Measurements from ENCODE around the gene UBE2J2.

Gene UBE2J2

DNA sequence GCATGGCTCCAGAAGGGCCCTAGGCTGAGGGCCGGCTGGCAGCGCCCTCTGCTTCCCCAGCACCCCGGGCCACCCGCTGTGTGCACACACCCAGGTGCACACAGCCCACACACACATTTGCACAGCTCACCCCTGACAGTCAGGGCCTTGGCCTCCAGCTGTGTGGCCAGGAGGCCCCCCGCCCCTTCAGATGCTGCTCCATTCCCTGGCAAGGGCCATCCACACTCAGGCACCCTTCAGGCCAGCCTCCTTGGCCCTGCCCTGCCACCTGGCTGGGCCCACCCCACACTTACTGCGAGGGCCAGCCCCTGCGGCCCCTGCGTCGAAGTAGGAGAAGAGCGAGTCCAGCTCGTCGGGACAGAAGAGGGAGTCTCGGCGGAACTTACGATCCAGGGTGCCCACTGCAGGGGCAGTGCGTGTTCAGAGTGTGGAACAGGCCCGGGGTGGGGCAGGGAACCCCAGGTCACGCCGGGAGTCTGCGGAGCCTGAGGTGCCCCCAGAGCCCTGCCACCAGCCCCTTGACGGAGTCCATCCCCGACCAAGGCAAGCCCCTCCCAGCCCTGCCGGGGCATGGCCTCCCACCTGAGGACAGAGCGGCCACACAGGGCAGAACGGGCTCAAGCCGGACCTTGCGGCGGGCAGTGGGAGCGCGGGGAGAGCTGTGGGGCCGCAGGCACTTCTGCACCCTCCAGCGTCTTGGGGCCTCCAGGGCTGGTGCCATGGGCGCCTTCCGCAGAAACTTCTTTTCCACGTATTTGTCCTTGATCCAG, 21.7 kb upstream of the UBE2J2 start:
- no peak for DNase-seq (ENCODE audit: low read depth)

DNA sequence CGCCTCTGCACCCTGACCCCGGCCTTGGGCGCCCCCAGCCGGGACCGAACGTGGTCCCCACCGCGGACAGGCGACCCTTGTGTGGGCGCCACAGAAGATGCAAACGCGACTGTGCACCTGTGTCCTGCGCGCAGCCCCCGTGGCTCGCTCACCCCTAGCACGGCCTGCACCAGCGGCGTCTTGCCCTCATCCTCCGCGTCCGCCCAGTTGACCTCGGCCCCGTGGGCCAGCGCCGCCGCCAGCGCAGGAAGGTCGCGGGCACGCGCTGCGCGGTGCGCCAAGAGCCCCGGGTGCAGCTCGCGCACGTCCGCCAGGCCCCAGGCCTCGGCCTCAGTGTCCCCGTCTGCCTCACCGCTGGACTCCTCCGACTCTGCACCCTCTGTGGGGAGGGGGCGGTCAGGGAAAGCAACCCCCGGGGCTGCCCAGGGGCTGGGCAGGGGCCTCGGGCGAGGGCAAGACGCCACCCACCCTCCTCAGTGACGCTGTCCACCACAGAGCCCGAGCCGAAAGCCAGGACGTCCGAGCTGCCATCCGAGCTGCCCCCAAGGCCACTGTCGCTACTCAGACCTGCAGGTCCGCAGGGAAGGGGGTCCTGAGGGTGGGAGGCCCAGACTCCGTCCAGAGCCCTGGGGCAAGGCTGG, 20.7 kb upstream of the UBE2J2 start:
- no peak for DNase-seq (ENCODE audit: low read depth)

DNA sequence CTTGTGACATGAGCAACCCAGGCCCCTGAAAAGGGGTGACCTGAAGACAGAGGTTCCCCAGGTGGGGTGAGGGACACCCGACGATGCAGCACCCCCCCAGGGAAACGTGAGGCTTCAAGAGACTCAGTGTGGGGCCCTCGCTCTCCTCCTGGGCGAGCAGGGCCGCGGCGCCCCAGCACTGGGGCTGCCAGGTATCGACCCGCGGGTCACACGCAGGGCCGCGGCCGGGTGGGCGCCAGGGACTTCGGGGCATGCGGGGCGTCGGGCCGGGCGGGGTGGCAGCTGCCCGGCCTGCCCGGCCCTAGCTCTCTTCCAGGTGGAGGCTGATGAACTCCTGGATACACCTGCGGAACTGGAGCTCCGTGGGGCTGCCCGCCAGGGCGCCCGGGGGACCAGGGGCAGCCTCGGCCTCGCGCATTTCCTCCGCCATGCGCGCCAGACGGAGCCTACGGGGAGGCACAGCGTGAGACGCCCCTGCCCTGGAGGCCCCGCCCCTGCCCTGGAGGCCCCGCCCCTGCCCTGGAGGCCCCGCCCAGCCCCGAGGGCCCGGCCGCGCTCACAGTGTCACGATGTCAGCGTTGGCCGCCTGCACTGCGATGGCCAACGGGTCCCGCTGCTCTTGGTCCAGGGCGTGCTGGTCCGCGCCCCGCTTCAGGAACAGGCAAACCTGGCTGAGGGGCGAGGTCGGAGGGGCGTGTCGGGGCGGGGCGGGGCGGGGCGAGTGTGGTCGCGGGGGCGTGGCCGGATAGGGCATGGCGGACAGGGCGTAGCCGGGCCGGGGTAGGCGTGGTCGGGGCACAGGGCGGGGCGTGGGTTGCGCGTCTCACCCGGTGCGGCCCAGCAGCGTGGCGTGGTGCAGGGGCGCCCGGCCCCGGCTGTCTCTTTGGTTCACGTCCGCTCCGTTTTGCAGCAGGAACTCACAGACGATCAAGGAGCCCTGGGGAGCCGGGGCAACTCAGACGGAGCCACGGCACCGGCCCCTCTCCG, 19.9 kb upstream of the UBE2J2 start:
- no peak for DNase-seq (ENCODE audit: low read depth)

DNA sequence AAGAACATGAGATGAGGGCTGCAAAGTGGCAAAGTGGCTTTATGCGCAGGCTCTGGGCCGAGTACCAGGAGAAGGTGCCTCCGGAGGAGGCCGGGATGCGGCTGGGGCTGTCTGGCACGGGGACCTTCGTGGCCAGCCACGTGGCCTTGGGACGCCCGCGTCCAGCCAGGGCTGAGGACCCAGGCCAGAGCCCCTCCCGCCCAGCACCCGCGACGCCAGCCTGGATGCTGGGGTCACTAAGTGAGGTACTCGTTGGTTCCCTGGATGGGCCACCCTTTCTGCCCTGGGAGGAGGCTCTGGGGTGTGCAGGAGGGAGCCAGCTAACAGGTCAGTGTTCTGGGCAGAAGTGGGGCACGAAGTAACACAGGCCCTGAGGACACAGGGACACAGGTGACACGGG, 19.2 kb upstream of the UBE2J2 start:
- no peak for DNase-seq (ENCODE audit: low read depth)

DNA sequence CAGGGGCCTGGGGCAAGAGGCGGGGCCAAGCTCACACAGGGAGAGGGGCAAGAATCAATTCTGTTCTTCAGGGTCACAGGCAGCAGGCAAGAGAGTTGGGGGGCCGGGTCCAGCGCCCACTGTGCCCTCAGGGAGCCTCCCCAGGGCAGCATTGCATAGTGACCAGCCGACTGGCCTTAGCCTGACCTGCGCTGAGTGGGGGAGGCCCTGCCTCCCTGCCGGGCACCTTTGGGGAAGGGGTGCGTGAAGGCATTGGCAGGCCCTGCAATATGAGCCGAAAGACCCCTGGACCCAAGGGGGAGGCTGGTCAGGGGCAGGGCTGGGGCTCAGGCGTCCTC, 18.8 kb upstream of the UBE2J2 start:
- DNase-seq (ENCODE audit: low read depth), result no peak

DNA sequence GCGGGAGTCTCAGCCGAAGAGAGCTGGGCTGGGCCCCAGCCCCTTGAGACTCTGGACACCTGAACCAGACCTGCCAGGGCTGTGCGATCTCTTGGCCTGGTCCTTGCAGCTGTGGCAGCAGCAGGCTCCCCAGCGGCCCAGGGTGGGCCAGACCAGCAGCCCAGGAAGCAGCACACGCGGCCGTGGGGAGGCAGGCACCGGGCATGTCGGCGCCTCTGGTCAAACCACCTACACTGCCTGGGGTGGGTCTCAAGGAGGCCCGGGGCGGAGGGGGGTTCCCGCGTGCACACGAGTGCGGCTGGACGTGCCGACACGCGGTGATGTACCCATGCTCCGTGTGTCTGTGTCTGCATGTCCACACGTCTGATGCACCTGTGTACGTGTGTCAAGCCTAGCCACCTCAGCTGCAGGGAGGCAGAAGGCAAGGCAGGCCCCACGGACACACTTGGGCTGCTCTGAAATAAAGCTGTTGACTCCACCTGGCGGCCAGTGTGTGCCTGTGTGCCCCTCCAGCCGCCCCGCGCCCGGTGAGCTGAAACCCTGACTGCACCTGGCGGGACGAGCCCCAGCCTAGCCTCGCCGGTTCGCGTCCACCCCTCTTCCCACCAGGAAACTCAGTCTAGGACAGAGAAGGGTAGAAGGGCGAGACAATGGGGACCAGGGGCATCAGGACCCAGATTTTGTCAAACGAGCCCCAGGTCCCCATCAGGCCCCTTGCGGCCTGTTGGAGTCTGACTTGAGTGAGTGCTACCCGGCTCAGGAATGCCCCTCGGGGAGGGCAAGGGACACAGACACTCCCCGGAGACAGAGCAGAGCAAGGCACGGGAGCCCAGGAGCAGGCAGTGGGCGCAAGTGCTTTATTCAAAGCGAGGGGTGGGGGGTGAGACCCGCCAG, 18.1 kb upstream of the UBE2J2 start:
- DNase-seq (ENCODE audit: low read depth), result no peak

DNA sequence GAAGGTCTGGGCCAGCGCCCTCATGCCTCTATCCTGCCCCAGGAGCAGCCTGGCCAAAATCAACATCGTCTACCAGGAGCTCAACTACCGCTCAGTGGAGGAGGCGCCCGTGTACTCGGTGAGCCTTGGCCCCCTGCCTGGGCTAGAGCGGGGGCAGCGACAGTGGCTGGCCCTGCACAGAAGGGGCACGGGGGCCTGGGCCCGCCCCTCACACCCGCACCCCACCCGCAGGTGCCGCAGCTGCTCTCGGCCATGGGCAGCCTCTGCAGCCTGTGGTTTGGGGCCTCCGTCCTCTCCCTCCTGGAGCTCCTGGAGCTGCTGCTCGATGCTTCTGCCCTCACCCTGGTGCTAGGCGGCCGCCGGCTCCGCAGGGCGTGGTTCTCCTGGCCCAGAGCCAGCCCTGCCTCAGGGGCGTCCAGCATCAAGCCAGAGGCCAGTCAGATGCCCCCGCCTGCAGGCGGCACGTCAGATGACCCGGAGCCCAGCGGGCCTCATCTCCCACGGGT, 17.4 kb upstream of the UBE2J2 start:
- no peak for DNase-seq (ENCODE audit: low read depth)

DNA sequence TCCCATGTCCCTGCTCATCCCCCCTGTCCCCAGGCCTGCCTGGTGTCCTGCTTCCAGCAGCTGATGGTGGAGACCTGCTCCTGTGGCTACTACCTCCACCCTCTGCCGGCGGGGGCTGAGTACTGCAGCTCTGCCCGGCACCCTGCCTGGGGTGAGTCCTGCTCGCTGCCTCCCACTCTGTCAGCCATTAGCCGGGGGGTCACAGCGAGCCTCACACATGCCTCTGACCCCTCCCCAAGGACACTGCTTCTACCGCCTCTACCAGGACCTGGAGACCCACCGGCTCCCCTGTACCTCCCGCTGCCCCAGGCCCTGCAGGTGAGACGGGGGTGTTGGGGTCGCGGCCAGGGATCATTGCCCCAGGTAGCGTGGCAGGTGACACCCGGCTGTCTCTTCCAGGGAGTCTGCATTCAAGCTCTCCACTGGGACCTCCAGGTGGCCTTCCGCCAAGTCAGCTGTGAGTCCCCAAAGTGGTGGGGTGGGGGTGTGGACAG, 16.6 kb upstream of the UBE2J2 start:
- no peak for DNase-seq (ENCODE audit: low read depth)

DNA sequence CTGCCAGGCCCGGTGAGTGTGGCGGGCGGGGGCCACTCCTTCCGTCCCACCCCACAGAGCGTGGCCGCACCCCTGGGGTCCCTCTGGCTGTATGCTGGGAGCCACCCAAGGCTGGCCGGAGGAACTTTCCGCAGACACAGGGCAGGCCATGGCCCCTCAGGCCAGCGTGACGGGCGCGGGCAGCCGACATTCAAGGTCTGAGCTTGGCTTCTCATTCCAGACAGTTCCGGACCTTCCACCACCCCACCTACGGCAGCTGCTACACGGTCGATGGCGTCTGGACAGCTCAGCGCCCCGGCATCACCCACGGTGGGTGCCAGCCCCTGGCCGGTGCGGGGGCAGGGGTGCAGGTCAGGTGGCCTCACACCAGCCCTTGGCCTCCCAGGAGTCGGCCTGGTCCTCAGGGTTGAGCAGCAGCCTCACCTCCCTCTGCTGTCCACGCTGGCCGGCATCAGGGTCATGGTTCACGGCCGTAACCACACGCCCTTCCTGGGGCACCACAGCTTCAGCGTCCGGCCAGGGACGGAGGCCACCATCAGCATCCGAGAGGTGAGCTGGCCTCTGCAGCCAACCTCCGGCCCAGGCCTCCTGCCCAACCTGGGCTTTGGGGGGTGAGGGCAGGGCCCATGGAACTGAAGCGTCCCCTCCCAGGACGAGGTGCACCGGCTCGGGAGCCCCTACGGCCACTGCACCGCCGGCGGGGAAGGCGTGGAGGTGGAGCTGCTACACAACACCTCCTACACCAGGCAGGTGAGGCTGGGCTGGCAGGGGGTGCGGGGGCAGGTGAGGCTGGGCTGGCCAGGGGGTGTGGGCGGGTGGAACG, 13.8 kb upstream of the UBE2J2 start:
- DNase-seq (ENCODE audit: low read depth), result no peak

DNA sequence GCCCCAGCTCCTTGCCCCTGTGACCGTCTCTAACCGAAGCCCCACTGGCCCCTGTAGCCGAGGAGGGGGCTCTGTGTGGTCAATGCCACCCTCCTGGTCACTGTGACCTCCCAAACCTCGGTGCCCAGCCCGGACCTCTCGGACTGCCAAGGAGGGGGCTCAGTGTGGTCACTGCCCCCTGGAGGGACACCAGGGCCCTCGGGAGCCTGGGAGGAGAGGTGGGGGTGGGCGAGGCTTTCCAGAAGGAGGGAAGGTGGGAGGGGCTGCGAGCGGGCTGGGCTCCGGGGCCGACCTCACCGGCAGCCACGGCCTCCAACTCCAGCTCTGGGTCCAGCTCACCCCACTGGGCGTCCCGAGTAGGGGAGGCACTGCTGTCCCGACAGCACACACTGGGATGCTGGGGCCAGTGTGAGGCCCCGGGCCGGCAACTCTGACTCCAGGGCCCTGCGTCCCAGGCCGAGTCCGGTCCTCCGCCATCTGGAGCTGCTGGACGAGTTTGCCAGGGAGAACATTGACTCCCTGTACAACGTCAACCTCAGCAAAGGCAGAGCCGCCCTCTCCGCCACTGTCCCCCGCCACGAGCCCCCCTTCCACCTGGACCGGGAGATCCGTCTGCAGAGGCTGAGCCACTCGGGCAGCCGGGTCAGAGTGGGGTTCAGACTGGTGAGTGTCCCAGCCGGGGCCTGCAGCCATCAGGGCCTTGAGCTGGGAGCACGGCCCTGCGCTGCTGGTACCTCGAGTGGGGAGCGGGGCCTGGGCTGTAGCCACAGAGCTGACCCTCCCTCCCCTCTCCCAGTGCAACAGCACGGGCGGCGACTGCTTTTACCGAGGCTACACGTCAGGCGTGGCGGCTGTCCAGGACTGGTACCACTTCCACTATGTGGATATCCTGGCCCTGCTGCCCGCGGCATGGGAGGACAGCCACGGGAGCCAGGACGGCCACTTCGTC, 12.9 kb upstream of the UBE2J2 start:
- DNase-seq (ENCODE audit: low read depth), result no peak

DNA sequence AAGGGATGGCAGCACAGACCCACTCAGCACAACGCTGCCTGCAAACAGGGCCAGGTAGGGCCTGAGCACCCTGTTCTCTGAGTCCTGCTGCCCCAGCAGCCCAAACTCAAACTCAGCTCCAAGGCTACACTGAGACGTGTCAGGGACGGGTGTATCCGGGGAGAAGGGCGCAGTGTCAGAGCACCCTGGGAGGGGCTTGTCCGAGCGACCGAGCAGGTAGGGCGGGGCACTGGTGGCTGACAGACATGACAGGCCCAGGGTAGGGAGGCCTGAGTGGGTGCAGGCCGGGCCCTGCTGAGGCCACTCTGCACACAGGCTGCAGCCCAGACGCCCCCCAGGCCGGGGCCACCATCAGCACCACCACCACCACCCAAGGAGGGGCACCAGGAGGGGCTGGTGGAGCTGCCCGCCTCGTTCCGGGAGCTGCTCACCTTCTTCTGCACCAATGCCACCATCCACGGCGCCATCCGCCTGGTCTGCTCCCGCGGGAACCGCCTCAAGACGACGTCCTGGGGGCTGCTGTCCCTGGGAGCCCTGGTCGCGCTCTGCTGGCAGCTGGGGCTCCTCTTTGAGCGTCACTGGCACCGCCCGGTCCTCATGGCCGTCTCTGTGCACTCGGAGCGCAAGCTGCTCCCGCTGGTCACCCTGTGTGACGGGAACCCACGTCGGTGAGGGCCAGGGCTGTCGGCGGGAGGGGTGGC, 12.1 kb upstream of the UBE2J2 start:
- no peak for DNase-seq (ENCODE audit: low read depth)

DNA sequence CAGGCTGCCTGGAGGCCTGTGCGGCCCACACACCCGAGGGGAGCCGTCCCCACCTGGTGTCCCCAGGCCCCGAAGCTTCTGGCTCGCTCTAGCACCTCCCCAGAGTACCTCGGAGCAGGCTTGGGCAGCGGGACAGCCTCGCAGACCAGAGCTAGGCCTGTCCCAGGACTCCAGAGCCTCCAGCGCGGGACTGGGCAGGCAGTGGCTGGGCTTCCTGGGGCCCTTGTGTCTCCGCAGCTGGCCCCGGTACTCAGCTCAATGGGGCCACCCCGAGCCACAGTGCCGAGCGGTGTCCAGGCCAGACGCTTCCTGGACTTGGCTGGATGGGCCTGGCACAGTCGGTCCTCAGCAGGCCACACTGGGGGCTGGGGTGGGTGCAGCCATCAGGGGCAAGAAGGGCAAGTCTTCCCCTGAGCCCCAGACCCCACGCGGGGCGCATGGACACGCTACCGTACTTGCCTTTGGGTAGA, 11.5 kb upstream of the UBE2J2 start:
- DNase-seq (ENCODE audit: low read depth), result no peak

DNA sequence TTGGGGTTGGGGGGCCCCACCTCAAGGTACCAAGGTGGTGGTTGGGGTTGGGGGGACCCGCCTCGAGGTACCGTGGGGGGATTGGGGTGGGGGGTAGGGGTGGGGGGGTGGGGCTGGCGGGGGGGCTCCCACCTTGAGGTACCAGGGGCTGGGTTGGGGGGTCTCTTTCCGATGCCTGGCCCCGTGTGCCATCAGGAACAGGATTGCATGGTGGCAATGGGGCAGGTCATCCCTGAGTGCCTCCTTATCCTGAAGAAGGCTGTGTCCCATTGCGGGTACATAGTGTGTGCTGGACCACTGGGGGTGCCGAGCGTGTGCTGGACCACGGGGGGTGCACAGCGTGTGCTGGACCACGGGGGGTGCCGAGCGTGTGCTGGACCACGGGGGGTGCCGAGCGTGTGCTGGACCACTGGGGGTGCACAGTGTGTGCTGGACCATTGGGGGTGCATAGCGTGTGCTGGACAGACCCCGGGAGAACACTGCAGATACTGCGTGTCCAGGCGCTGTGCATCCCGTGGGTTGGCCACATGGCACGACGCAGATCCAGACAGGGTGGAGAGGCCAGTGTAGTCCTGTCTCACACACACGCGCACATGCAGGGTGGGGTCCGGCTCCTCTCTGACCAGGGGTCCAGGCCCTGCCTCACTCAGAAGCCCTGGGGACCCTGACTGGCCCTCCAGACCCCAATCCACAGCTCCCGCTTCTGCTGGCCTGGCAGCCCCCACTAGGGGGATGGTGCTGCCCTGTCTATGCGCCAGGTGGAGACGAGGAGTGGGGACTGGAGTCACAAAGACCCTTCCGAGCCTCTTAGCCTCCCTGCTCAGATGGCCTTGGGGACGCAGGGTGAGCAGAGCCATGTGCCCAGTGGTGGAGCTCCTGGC, 10.8 kb upstream of the UBE2J2 start:
- no peak for DNase-seq (ENCODE audit: low read depth)

DNA sequence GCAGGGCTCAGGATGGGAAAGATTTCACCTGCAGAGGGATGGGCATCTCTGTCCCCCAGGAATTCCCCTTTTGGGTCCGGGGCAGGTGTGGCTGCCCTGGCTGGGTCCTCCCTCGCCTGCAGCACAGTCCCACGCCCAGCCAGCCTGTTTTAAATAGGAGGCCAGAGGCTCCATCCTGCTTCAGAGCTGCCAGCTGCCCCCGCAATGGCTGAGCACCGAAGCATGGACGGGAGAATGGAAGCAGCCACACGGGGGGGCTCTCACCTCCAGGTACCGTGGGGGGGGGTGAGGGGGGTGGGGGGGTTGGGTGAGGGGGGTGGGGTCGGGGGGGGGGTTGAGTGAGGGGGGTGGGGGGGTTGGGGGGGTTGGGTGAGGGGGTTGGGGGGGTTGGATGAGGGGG, 10.2 kb upstream of the UBE2J2 start:
- DNase-seq (ENCODE audit: low read depth), result no peak

DNA sequence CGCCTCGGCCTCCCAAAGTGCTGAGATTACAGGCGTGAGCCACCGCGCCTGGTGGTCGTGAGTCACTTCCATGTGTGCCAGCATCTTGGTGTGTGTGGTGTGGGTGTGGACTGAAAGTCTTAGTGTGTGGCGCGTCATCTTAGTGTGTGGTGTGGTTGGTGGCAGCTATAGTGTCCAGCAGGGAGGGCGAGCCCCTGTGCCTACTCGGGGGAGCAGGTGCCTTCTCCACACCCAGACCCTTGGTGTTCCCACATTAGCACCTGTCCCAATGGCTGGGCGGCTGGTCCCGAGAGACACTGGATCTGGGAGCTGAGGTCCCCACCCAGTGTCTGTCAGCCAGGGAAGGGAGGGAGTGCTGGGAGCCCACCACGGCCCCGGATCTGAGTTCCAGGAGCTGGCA, 9.3 kb upstream of the UBE2J2 start:
- DNase-seq (ENCODE audit: low read depth), result no peak

DNA sequence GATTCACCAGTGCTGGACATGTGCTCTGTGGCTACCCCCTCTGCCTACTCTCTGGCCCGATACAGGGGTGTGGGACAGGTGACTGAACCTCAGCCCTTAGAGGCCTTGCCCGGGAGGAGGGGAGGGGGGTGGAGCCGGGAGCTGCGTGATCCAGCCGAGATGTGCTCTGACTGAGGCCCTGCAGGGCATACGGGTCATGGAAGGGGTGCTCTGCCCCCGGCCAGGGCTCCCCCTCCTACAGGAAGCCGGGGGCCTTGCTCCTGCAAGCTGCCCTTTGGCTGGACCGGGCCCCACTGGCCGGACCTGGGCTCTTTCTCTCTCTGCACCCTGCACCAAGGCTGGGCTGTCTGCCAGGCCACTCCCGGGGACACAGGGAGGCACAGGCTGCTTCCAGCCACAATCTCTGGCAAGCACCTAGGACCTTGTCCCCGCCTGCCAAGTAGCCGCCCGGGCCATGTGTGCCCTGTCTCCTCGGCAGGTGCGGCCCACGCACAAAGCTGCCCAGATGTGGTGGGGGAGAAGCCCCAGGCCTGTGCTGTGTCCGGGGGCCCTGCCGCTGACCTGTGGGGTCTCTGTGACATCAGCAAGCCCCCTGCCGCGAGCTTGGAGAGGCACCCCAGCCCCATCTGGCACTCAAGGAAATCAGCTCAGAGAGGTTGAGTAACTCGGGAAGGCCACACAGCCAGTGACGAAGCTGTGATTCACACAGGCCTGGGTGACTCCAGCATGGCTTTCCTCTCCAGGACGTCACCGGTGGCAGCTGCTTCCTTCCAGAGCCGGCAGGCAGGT, 8.1 kb upstream of the UBE2J2 start:
- DNase-seq (ENCODE audit: low read depth), result no peak
